HG03135 (cell line): ENCODE measurements around the gene SPTBN5.

Experiments
- ATAC-seq: cut with Tn5 transposase; IDR thresholded peaks from one replicate; pipeline ENCODE4 v1.9.1; 2021; ENCODE audit warnings: mild to moderate bottlenecking, moderate library complexity; ENCODE audit not compliant: unreplicated experiment

Gene SPTBN5

GRCh38 chr15:41868321-41868720 lies 25.5 kb downstream of the SPTBN5 start:
- ATAC-seq: no peak

- ATAC-seq: no peak
These were observed 26.8 kb downstream of the SPTBN5 start for GRCh38 chr15:41866872-41867579.

DNA sequence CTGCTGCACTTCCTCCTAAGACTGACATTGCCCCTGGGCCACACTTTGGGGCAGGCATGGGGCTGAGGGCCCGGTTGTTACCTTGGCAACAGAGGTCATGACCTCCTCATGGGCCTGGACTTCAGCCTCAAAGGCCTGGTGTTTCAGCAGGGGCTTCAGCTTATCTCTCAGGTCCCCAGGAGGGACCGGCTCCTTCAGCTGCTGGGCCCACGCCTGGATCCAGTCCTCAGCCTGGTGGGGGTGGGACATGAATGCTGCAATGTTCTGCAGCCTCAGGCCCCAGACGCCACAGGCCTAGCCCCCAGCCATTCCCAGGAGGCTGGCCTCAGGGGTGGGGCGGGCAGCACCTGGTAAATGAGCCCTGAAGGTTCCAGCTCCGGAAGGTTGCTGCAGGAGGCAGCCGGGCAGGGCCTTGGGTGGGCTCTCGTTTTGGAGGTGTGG lies 27.6 kb downstream of the SPTBN5 start:
- ATAC-seq: no peak

DNA sequence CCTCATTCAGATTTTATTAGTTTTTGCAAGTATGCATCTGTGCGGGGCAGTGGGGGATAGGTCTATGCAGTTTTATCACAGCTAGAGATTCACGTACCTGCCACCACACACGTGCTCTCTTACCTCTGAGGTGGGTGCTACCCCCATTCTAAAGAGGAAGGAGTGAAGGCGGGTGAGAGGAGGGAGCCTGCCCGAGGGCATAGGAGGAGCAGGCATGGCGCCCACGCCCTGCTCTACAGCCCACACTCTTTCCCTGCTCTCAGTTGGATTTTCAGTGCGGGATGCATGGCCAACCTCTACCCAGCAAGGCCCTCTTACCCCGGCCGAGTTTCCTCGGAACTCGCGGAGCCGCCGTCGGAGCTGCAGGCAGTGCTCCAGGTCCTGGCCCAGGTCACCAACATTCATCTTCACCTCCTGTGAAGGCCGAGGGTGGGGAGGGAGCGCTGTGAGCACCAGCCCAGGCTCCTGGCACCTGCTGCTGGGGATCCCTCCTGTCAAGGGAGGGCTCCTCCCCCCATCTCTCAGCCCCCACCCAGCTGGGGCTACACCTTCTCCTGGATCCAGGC lies 28.3 kb downstream of the SPTBN5 start:
- ATAC-seq: no peak

DNA sequence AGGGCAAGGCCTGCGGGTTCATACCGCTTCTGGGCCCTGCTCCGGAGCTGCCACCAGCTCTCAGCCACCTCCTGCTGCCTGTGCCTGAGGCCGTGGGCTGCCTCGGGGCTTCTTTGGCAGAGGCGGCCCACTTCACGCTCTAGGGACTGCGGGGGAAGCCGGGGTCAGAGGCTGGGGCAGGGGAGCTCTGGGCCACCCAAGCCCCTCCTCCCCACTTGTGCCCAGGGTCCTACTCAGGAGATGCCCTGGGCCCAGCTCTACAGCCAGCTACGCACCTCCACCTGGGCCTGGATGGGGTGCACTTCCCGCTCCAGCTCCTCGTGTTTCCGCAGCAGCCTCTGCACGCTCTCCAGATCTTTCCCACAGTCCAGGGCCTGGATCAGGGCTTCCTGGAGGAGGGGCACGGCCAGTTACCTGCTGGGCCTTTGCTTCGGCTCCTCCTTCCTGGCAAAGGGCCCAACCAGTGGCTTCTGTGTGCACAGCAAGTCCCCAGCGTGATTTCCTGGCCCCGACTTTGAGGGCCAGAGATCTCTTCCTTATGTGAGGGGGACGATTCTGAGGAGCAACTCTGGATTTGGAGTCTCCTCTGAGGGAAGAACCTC lies 31.2 kb downstream of the SPTBN5 start:
- ATAC-seq: no peak

DNA sequence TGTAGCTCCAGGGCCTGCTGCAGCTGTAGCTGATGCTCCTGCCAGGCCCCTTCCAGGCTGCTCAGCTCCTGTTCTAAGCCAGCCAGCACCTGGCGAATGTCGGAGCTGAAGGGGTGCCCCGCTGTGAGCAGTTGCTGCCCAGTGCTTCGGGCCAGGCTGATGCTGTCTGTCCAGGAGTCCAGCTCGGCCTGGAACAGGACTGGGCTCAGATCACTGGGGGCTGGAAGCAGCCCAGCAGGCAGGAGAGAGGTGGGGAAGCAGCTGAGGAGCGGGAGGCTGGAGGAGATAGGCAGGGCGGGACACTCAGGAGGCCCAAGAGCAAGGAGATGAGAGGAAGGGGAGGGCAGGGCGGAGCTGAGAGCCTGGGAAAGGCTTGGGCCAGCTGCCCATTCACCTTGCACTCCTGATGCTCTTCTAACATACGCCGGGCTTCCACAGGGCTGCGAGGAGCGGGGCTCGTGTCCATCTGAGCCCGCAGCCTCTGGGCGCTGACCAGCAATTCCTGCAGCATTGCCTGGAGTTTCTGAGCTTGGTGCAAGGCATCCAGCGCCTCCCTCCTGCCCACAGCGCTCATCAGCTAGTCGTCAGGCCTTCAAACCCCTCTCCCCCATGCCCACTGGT lies 32.0 kb downstream of the SPTBN5 start:
- ATAC-seq: no peak

GRCh38 chr15:41860049-41860828 lies 33.6 kb downstream of the SPTBN5 start:
- no peak for ATAC-seq

DNA sequence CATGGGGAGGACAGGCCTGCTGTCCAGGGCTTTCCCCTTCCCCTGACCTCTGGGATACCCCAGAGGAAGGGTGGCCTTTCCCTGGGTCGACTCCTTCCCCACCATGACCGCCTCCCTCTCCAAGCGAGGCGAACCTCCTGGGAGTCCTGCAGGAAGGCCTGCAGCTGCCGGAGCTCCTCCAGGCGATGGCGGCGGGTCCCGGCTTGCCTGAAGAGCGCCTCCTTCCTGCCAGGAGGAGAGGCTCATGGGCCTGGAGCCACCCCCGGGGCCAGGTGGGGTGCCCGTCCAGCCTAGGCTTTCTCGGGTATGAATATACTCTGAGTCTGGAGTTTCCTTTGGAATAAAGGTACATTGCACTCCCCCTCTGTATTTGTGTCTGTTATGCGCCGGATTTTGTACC lies 35.1 kb downstream of the SPTBN5 start:
- no peak for ATAC-seq

- no peak for ATAC-seq
These were observed 36.5 kb downstream of the SPTBN5 start for GRCh38 chr15:41857316-41857715.

DNA sequence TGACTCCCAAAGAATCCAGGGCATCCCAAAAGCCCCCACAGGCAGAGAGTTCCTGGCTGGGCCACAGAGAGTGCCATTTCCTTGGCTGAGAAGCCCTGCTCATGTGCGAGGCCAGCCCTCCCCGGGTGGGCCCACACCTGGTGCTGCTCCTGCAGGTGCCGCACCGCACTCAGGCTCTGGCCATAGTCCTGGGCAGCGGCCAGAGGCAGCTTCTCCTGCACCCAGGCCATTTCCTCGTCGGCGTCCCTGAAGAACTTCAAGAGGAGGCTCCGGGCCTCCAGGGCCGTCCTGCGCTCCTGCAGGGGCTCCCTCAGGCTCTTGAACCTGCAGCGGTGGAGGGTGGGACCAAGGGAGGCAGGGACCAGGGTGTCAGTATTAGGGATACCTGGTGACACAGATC lies 37.1 kb downstream of the SPTBN5 start:
- no peak for ATAC-seq

DNA sequence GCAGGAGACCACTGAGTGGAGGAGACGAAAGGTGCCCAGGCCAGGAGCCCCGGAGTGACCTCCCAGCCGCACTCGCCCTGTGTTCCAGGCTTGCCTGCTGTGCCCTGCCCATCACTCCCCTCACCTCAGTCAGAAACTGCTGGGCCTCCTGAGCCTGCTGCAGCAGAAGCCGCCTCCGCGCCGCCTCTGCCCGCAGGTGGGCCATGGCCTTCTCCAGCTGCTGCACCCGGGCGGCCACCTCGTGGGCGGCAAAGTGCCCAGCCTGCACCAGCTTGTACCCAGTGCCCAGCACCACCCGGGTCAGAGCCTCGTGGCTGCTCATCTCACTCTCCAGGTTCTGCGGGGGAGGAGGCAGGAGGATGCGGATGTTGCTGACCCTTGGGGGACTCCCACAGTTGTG lies 37.6 kb downstream of the SPTBN5 start:
- ATAC-seq: no peak

GRCh38 chr15:41855261-41855961 lies 38.4 kb downstream of the SPTBN5 start:
- ATAC-seq: no peak

DNA sequence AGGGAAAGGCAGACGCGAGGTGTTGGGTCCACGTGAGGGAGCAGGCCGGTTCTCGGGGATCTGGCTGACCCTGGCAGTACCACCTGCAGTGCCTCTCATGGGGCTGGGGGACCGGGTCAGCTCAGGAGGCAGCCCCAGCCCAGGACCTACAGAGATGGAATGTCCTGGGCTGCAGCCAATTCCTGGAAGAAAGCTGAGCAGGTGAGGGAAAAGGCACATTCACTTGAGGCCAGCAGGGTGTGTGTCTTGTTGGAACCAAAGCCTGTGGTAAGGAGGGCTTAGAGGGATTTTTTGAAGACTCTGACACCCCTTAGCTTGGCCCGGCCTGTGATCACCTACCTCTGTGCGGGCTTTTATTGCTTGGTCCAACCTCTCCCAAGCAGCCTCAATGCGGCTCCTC lies 39.4 kb downstream of the SPTBN5 start:
- no peak for ATAC-seq

GRCh38 chr15:41853831-41854230 lies 40.0 kb downstream of the SPTBN5 start:
- ATAC-seq: no peak

DNA sequence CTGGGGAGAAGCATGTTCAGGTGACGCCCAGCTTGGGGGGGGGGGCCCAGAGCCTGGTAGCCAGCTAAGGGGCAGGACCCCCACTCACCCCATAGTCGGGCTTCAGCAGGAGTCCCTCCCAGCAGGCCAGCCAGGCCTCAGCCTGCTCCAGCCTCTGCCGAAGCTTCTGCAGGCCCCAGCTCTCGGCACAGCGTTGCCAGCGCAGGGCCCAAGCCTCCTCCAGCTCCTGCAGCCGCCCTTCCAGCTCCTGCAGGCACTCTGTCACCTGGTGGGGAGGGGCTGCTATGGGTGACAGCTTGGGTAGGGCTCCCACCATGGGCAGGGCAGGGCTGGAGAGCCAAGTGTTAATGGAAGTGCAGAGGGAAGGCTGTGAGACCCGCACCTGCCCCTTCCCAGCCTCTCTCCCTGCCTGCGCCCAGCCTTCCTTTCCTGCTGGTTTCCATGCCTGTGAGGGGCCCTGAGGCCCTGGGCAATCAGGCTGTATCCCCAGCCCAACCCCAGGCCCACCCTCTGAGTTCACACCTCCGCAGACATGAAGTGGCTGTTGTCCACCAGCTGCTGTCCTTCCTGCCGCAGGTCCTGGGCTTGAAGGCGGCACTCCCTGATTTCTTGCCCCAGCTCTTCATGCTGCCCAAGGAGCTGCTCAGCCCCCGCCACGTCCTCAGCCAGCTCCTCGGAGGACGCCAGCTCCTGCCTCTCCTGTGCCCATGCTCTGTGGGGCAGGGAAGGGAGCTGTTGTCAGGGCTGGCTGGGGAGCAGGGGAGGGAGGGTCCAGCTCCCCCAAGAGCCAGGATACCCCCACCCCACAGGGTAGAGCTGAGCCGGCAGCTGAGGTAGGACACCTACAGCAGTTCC lies 40.9 kb downstream of the SPTBN5 start:
- ATAC-seq: no peak

DNA sequence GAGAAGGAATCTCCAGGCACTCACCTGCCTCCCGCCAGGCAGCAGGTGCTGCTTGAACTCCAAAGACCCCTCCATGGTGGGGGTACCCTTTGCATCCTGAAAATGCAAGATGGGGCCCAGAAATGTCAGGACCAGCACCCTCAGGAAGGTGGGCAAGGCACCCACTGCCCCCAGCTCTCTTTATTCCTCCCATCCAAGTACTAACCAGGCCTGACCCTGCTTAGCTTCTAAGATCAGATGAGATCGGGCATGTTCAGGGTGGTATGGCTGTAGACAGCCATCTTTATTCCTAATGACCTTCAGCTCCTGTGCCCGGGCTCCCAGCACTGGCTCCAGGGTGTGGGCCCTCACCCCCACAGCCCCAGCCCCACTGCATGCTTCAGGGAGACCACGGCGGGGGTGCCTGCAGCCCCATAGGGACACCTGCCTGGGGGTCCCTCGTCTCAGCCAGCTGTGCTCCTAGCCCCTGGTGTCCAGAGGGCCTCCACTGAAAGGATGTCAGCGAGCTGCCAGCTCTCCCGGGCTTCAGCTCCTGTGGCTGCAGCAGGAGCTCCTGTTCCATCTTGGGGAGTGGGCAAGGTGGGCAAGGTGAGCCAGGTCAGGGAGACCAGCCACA lies 42.0 kb downstream of the SPTBN5 start:
- ATAC-seq: no peak

- ATAC-seq: no peak
These were observed 42.7 kb downstream of the SPTBN5 start for GRCh38 chr15:41851167-41851523.

GRCh38 chr15:41850482-41851166 lies 43.2 kb downstream of the SPTBN5 start:
- ATAC-seq: no peak

DNA sequence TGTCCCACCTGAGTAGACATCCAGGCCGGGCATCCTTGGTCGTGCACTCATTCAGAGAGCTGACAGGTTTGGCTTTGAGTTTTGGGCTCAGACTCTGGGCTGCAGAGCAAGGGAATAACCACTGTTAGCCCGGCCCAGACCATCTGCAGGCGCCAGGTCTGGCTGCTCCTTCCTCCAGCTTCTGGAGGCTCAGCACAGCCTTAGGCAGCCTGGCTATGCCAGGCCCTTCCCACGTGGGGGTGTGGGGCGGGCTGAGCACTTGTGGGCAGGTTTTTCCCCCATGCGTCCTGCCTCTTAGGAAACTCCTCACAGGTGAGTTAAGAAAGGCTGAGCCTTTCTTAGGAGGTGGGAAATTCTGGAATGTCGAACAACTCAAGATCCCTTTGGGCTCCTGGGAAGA lies 44.0 kb downstream of the SPTBN5 start:
- no peak for ATAC-seq
